NK-92 (cell line): ENCODE results near the gene COQ9.
"Not testable (repeated sequence)": the region's sequence is repeated elsewhere in the genome, so short reads cannot be mapped to it uniquely, and the experiment has no call there.

Source experiments
- DNase-seq: peaks from one replicate; lab custom pipeline; 2025; ENCODE audit not compliant: unreplicated experiment; lab: John Stamatoyannopoulos, UW

The COQ9 gene

DNA sequence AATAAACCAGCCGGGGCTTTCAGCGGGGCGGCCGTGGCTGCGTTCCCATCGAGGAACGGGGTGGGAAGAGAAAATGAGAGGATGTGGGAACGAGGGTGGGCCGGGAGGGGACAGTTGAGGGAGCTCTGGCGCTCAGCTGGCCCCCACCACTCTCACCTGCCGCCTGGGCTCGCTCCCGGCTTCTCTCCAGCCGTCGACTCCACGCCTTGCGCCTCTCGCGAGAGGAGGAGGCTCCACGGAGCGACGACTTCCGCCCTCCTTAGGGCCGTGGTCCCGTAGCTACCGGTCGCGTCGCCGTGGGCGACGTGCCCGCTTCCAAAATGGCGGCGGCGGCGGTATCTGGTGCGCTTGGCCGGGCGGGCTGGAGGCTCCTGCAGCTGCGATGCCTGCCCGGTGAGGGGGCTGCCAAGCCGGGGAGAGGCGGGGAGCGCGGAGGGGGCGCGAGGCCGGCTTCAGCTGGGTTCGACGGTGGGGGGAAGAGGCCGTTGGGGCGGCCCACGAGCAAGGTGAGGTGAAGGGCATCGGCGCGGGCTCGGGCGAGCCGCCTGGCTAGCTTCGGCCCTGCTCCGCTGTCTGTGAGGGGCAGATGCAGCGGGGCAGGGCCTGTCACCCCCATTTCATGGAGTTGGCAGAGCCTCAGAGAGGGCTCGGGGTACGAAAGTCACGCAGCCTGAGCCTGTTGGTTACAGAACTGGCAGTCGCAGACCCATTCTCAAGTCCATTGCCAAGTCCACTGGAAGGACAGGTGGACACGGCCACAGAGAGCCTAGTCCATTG is at the start of gene COQ9, which contains the start of gene CIAPIN1:
Gene COQ9, plus strand, starts transcription at position 294 of the 777 bp plus-strand sequence. Its CDS starts 27 bp downstream, at position 321.
Gene CIAPIN1, minus strand, starts transcription at position 200 of the 777 bp plus-strand sequence. CDS start 6,457 bp downstream, outside the sequence.
- peak; percentile 23 for DNase-seq

DNA sequence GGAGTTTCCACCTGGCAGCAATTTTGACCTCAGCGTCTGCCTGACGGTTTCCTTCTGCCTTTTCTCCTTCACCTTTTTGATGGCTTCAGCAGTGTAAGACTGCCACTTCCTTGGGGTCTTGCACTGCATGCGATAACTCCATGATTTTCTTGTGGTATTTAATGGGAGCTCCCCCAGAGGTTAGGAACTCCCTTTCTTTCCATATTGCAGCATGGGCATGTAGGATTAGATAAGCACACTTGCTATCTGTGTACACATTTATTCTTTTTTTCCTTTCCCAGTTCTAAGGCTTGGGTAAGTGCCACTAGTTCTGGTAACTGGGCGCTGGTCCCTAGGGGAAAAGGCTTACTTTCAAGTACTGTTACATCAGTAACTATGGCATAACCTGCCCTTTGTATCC is 49.8 kb upstream of the COQ9 start:
- not testable (repeated sequence) for DNase-seq

GRCh38 chr16:57401943-57402640 is 45.2 kb upstream of the COQ9 start:
- DNase-seq = no peak

DNA sequence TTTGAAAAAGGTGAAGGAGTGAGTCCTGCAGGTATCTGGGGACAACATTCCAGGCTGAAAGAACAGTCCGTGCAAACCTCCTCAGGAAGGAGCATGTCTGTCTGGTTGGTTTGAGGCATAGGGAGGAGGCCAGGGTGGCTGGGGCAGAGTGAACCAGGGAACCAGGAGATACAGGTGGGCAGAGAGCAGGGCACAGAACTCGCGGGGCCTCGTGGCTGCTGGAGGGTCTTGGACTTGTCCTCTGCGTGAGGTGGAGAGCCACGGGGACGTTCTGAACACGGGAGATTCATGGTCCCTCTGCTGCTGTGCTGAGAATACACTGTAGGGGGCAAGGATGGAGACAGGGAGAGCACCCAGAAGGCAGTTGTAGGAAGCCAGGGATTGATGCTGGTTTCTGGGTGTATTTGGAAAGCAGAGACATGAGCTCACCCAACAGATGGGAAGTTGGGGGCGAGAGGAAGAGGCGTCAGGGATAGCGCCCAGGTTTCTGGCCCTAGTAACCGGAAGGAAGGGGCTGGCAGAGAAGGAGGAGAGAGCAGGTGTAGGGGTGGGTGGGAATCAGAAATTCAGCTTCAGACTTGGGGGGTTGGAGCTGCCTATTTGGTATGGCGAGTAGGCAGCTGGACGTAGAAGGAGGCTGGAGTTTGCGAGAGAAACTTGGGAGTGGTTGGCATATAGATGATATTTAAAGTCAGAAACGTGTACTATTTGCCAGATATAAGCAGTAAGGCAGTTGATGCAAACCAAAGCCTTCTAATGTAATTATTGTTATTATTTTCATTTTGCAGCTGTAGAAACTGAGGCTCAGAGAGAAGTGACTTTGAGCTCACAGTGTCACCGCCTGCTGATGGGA is 43.1 kb upstream of the COQ9 start, which contains the start of gene CCL17:
Gene CCL17, plus strand, starts transcription at position 803 of the 853 bp plus-strand sequence. CDS start 9,166 bp downstream, outside the sequence.
- DNase-seq = no peak

GRCh38 chr16:57405097-57405496 is 42.2 kb upstream of the COQ9 start:
- DNase-seq = no peak

DNA sequence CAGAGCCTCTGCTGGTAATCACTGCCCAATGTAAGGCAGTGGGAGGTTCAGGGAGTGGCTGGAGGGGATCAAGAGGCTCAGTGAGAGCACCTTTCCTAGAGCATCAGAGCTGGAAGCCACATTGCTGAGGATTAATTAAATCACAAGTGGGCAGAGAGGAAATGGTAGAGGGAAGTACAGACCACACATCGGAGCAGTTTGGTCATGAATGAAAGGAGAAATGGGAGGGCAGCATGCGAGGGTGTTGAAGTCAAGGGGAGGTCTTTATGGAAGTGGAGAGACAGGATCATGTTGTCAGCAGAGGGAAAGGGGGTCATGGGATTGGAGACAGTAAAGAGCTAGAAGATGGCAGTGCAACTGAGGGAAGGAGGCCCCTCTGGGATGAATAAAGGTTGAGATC is 40.4 kb upstream of the COQ9 start:
- no peak for DNase-seq

DNA sequence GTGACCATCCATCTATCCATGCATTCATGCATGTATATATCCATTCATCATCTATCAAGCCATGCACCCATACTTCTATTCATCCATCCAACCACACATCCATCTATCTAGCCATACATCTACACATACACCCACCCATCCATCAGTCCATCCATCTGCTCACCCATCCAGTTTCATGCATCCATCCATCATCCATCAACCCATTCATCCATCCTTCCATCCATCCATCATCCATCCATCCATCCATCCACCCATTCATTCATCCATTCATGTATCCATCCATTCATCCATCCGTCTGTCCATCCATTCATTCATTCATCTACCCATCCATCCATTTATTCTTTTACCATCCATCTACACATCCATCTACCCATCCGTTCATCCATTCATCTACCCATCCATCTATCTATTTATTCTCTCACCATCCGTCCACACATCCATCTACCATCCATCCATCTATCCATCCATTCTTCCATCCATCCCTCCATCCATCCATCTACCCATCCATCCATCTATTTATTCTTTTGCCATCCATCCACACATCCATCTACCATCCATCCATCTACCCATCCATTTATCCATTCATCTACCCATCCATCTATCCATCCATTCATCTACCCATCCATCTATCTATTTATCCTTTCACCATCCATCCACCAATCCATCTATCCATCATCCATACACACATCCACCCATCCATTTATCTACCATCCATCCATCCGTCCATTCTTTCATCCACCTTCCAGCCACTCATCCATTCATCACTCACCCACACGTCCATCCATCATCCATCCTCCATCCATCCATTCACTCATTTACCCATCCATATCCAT is 39.5 kb upstream of the COQ9 start:
- no peak for DNase-seq

- DNase-seq = no peak
Measured at GRCh38 chr16:57409065-57409464, 38.2 kb upstream of the COQ9 start.

DNA sequence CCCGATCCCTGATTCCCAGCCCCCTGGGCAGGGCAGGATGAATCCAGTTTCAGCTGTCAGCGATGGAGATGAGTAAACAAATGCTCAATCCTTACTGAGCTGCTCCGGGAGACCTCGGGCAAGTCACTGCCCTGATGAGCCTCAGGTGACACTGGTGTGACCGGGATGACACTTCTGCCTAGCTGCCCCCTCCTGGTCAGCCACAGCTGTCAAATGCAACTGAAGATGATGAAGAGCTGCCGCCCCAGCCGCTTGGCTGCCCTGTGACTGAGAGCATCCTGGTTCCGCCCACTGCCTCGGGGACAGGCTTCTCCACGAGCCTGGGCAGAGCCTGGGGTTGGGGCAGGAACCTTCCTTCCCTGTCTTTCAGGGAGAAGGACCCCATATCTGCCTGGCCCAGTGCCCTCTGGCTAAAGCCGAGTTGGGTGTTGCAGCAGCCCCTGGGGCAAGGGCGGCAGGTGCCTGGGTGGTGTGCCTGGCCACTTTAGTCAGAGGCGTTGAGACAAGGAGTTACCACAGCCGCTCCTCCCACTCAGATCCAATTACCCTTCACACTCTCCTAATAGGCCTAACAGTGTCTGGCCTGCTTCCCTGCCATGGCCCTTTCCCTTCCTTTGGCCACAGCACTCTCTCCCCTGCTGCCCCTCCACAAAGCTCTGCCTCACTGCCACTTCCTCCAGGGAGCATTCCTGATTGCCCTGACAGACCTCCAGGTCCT is 37.2 kb upstream of the COQ9 start:
- no peak for DNase-seq

- DNase-seq = no peak
Measured at GRCh38 chr16:57411362-57411976, 35.8 kb upstream of the COQ9 start.

GRCh38 chr16:57412584-57412983 is 34.7 kb upstream of the COQ9 start:
- DNase-seq = no peak

- no peak for DNase-seq
Measured at GRCh38 chr16:57413301-57413730, 34.0 kb upstream of the COQ9 start.

- no peak for DNase-seq
Measured at GRCh38 chr16:57413733-57414132, 33.5 kb upstream of the COQ9 start.

GRCh38 chr16:57416084-57416483 is 31.2 kb upstream of the COQ9 start:
- no peak for DNase-seq

DNA sequence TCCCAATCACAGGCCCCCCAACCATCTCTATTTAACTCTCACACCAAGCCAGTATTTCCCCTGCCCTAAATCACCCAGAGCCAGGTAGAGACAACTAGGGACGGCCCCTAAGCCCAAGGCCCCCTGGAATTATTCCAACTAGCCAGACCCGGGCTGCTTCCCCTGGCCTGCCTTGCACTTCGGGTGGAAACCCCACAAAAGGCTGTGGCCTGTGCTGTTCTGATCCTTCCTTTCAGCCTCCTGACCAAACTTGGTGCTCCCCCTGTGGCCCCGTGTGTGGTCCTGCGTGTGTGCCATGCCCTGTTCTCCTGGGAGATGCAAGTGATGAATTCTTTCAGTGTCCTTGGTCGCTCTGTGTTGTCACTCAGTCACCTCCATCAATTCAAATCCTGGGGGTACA is 27.8 kb upstream of the COQ9 start:
- DNase-seq = no peak

DNA sequence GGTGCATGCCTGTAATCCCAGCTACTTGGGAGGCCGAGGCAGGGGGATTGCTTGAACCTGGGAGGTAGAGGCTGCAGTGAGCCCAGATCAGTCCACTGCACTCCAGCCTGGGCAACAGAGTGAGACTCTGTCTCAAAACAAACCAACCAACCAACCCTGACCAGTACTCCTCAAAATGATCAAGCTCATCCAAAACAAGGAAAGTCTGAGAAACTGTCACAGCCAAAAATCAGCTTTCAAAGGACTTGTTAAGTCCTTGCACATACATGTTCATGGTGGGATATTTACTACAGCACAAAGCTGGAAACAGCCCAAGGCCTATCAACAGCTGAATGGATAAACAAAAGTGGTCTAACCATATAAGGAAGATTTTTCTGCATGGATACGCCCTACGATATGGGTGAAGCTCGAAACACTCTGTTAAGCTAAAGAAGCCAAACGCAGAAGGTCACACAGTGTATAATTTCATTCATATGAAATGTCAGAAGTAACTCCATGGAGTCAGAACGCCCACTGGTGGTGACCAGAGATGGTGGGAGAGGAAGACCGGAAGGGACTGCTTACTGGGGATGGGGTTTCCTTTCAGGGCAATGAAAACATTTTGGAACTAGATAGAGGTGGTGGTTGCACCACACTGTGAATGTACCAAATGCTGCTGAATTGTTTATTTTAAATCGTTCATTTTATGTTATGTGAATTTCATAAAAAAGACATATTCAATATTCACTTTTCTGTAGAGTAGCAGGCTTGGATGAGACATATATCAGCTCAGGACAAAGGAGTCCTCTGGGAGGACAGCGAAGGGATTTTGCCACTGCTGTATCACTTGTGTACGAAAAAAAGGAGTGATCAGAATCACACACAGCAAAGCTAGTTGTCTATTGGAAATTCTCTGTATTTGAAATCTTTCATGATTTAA is 25.0 kb upstream of the COQ9 start:
- no peak for DNase-seq

DNA sequence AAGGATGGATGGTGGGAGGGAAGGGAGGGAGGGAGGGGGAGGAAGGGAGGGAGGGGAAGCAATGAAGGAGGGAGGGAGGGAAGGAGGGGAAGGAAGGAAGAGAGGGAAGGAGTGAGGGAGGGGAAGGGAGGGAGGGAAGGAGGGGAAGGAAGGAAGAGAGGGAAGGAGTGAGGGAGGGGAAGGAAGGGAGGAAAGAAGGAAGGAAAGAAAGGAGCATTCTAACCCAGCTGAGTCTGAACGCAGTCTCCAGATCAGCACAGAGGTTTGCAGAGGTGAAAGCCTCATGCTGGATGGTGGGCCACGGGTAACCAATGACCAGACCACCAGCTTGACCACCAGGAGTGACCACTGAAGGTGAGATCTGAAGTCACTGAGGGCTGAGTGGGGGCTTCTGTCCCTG is 24.1 kb upstream of the COQ9 start:
- no peak for DNase-seq

DNA sequence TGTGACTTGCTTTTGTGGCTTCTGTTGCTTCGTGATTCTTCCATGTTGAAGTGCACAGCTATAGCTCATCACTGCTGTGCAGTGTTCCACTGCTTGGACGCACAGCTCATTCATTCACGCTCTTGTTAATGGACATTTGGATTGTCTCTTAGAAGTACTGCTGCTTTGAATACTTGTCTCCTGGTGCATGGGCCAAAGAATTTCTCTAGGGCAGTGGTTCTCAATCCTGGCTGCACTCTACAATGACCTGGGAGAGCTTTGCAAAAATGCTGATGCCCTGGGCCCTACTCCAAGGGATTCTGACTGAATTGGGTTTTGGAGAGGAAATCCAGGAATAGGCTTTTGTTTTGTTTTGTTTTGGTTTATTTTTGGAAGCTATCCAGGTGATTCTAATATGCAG is 22.7 kb upstream of the COQ9 start:
- DNase-seq = no peak
